Prostate gland (tissue), 2 donors: ENCODE data around the gene NLGN4Y. TPM values are rescaled to one million over a fixed set of nuclear protein-coding genes. Genes with fewer than 3 reads are reported as not detected.

Source experiments
- DNase-seq: peaks from one replicate; pipeline ENCODE4 v3.0.0-alpha.2; 2019; ENCODE audit warnings: low spot score
- H3K27ac ChIP-seq, 2 donors: fragments of 200-600 bp; sonication (generic); 2 replicates each; pipeline ENCODE4 v1.5.1; 2017 to 2019
- H3K27me3 ChIP-seq: fragments of 200-600 bp; sonication (generic); replicated peaks from 2 replicates; pipeline ENCODE4 v1.5.1; 2019; ENCODE audit not compliant: insufficient read depth
- H3K36me3 ChIP-seq, 2 donors: fragments of 200-600 bp; sonication (generic); 1 replicate in 1 of 2; 2 replicates in 1 of 2; pipeline versions ENCODE4 v1.5.1 to v1.8.1; 2017 to 2019
- H3K4me1 ChIP-seq: fragments of 200-600 bp; sonication (generic); replicated peaks from 2 replicates; pipeline ENCODE4 v1.5.1; 2019
- H3K4me3 ChIP-seq, 2 donors: fragments of 200-600 bp; sonication (generic); 2 replicates each; pipeline ENCODE4 v1.5.1; 2017 to 2019
- H3K9me3 ChIP-seq: fragments of 200-600 bp; sonication (generic); 2 replicates; pipeline ENCODE4 v1.5.1; 2017
- POLR2A ChIP-seq: fragments of 450-650 bp; IDR thresholded peaks from one replicate; pipeline ENCODE4 v1.6.1; 2016; ENCODE audit warnings: antibody characterized with exemption, mild to moderate bottlenecking
- POLR2AphosphoS5 ChIP-seq: sonication (generic); formaldehyde crosslinking; IDR thresholded peaks from one replicate; pipeline ENCODE4 v1.6.1; 2017; ENCODE audit warnings: antibody characterized with exemption
- WGBS: methylation state at CpG from one replicate; pipeline ENCODE4 v1.1.5; 2018; 5-methylcytosine and 5-hydroxymethylcytosine counted together
- intact Hi-C: fragments of 100-400 bp; cut with DNase I; formaldehyde crosslinking; loops from one replicate; pipeline ENCODE4 v1.14.2; 2022
- total RNA-seq, 2 donors: library from RNA; depleted of rRNA; stranded (reverse); fragments of >200 nt; gene quantifications; one replicate each; pipeline ENCODE4 v1.1.0, GENCODE V29; 2016
- TF ChIP-seq, protein P1 (sequence below), 4 experiments: fragments of 200-600 bp in 2 of 4; fragments of 450-650 bp in 2 of 4; sonication (generic) in 2 of 4; IDR thresholded peaks; 1 replicate in 3 of 4; 2 replicates in 1 of 4; pipeline ENCODE4 v1.5.1; 2016 to 2019; ENCODE audit warnings: antibody characterized with exemption in 4 of 4, mild to moderate bottlenecking in 2 of 4, moderate library complexity in 2 of 4

NLGN4Y gene
- total RNA-seq, 2 donors from 2014 or later: 22.4 to 24.4 TPM

GRCh38 chrY:14763600-14763999 lies 239.3 kb downstream of the NLGN4Y start:
- no peaks in the 10 kb centered on the region for H3K27me3 ChIP-seq
- no peak overlapping the region for H3K4me3 ChIP-seq
- no peak for DNase-seq
- H3K4me1 ChIP-seq: no peaks in the 10 kb centered on the region
- TF ChIP-seq, protein P1, sequence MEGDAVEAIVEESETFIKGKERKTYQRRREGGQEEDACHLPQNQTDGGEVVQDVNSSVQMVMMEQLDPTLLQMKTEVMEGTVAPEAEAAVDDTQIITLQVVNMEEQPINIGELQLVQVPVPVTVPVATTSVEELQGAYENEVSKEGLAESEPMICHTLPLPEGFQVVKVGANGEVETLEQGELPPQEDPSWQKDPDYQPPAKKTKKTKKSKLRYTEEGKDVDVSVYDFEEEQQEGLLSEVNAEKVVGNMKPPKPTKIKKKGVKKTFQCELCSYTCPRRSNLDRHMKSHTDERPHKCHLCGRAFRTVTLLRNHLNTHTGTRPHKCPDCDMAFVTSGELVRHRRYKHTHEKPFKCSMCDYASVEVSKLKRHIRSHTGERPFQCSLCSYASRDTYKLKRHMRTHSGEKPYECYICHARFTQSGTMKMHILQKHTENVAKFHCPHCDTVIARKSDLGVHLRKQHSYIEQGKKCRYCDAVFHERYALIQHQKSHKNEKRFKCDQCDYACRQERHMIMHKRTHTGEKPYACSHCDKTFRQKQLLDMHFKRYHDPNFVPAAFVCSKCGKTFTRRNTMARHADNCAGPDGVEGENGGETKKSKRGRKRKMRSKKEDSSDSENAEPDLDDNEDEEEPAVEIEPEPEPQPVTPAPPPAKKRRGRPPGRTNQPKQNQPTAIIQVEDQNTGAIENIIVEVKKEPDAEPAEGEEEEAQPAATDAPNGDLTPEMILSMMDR (IDR thresholded peaks at IDR 0.05): no peak
- TF ChIP-seq POLR2AphosphoS5 (no peak), POLR2A (no peak)
- H3K27ac ChIP-seq: no peak overlapping the region
- no peaks in the 10 kb centered on the region for H3K9me3 ChIP-seq
- intact Hi-C loops: no loop called here
- H3K36me3 ChIP-seq: no peaks in the 10 kb centered on the region

GRCh38 chrY:14778208-14778607 lies 253.9 kb downstream of the NLGN4Y start:
- intact Hi-C loops: no loop called here
- TF ChIP-seq POLR2A (no peak), POLR2AphosphoS5 (no peak)
- TF ChIP-seq, protein P1 (IDR thresholded peaks at IDR 0.05): no peak
- 58% methylated on average over 4 of the region's 4 CpGs for WGBS

DNA sequence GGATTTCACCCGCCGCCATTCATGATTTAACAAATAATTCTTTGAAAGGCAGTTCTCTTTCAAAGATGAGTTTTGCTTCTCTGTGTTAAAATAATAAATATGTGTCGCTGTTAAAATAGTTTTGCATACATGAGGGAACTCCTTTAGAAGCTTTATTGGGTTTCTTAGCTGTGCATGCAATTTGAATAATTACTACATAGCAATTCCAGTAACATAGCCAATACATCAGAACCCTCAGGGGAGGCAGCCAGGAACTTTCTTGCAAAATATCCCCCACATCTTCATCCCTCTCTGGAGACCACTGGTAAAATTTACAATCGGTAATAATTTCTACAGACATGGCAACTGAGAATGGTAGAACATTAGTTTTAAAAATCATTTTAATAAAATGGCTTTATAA lies 268.8 kb downstream of the NLGN4Y start:
- no peaks in the 10 kb centered on the region for H3K4me1 ChIP-seq
- intact Hi-C loops: no loop called here
- H3K4me3 ChIP-seq: no peak overlapping the region
- H3K9me3 ChIP-seq: no peaks in the 10 kb centered on the region
- H3K27me3 ChIP-seq: no peaks in the 10 kb centered on the region
- TF ChIP-seq POLR2A (no peak), POLR2AphosphoS5 (no peak)
- TF ChIP-seq, protein P1 (IDR thresholded peaks at IDR 0.05): no peak
- 93% methylated on average over 4 of the region's 4 CpGs for WGBS
- DNase-seq: no peak
- no peaks in the 10 kb centered on the region for H3K36me3 ChIP-seq
- no peak overlapping the region for H3K27ac ChIP-seq

More at GRCh38 chrY:14778208-14778607, 253.9 kb downstream of the NLGN4Y start:
- DNase-seq: no peak
- H3K4me3 ChIP-seq: no peak overlapping the region
- no peaks in the 10 kb centered on the region for H3K9me3 ChIP-seq
- no peaks in the 10 kb centered on the region for H3K4me1 ChIP-seq
- no peak overlapping the region for H3K27ac ChIP-seq
- H3K27me3 ChIP-seq: no peaks in the 10 kb centered on the region
- H3K36me3 ChIP-seq: no peaks in the 10 kb centered on the region

DNA sequence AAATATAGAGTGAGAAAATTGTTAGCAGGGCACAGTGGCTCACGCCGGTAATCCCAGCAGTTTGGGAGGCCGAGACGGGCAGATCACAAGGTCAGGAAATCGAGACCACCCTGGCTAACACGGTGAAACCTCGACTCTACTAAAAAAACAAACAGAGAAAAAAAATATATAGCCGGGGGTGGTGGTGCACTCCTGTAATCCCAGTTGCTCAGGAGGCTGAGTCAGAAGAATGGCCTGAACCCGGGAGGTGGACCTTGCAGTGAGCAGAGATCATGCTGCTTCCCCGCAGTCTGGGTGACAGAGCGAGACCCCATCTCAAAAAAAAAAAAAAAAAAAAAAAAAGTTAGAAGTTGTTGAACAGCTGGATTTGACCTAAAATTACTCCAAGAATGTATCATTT lies 269.3 kb downstream of the NLGN4Y start:
- DNase-seq: no peak
- H3K27me3 ChIP-seq: no peaks in the 10 kb centered on the region
- H3K36me3 ChIP-seq: no peaks in the 10 kb centered on the region
- H3K4me3 ChIP-seq: no peak overlapping the region
- 95% methylated on average over 11 of the region's 11 CpGs for WGBS
- H3K4me1 ChIP-seq: no peaks in the 10 kb centered on the region
- no peak overlapping the region for H3K27ac ChIP-seq
- no peaks in the 10 kb centered on the region for H3K9me3 ChIP-seq
- intact Hi-C loops: no loop called here
- TF ChIP-seq POLR2A: no peak
- TF ChIP-seq, protein P1 (IDR thresholded peaks at IDR 0.05): no peak
- no peak for TF ChIP-seq POLR2AphosphoS5

- intact Hi-C loops: no loop called here
- Histone ChIP-seq H3K4me1 (no peaks in the 10 kb centered on the region), H3K27ac (no peak overlapping the region), H3K27me3 (no peaks in the 10 kb centered on the region), H3K4me3 (no peak overlapping the region), H3K36me3 (no peaks in the 10 kb centered on the region), H3K9me3 (no peaks in the 10 kb centered on the region)
- 66% methylated on average over 2 of the region's 2 CpGs for WGBS
- TF ChIP-seq POLR2A: no peak
- TF ChIP-seq, protein P1 (IDR thresholded peaks at IDR 0.05): no peak
- TF ChIP-seq POLR2AphosphoS5: no peak
- no peak for DNase-seq
Measured at GRCh38 chrY:14798010-14798409, 273.7 kb downstream of the NLGN4Y start.
